Smooth muscle cell (in vitro differentiated cells): ENCODE measurements around the gene EXOC6. TPM values are rescaled to one million over a fixed set of nuclear protein-coding genes. Genes with fewer than 3 reads are reported as not detected.
"Not testable (repeated sequence)": the region's sequence is repeated elsewhere in the genome, so short reads cannot be mapped to it uniquely, and the experiment has no call there.

Source experiments
- DNase-seq: peaks from one replicate; lab custom pipeline; 2025; ENCODE audit not compliant: unreplicated experiment; lab: John Stamatoyannopoulos, UW
- H2AFZ ChIP-seq: fragments of 200-600 bp; sonication (generic); 2 replicates; pipeline ENCODE4 v1.6.0; 2016; ENCODE audit warnings: antibody characterized with exemption, low read depth, mild to moderate bottlenecking
- H3F3A ChIP-seq: fragments of 200-600 bp; sonication (generic); 2 replicates; pipeline ENCODE4 v1.6.0; 2017; ENCODE audit warnings: antibody characterized with exemption, low read depth
- H3K27ac ChIP-seq: fragments of 200-600 bp; sonication (generic); 2 replicates; pipeline ENCODE4 v1.5.1; 2016; ENCODE audit warnings: low read depth, mild to moderate bottlenecking
- H3K27me3 ChIP-seq: fragments of 200-600 bp; sonication (generic); 2 replicates; pipeline ENCODE4 v1.6.1; 2016; ENCODE audit warnings: low read depth, mild to moderate bottlenecking
- H3K36me3 ChIP-seq: fragments of 200-600 bp; sonication (generic); 2 replicates; pipeline ENCODE4 v1.5.1; 2016; ENCODE audit warnings: low read depth
- H3K4me1 ChIP-seq: fragments of 200-600 bp; sonication (generic); 2 replicates; pipeline ENCODE4 v1.5.1; 2016; ENCODE audit warnings: low read depth
- H3K4me2 ChIP-seq: fragments of 200-600 bp; sonication (generic); 2 replicates; pipeline ENCODE4 v1.6.0; 2016; ENCODE audit warnings: mild to moderate bottlenecking
- H3K4me3 ChIP-seq: fragments of 200-600 bp; sonication (generic); 2 replicates; pipeline ENCODE4 v1.5.1; 2016; ENCODE audit warnings: mild to moderate bottlenecking
- H3K79me2 ChIP-seq: fragments of 200-600 bp; sonication (generic); 2 replicates; pipeline ENCODE4 v1.6.0; 2016; ENCODE audit warnings: low read depth, mild to moderate bottlenecking
- H3K9ac ChIP-seq: fragments of 200-600 bp; sonication (generic); 2 replicates; pipeline ENCODE4 v1.6.0; 2016; ENCODE audit warnings: low read depth
- H3K9me3 ChIP-seq: fragments of 200-600 bp; sonication (generic); replicated peaks from 2 replicates; pipeline ENCODE4 v1.5.1; 2016; ENCODE audit warnings: low read depth
- H4K20me1 ChIP-seq: fragments of 200-600 bp; sonication (generic); 2 replicates; pipeline ENCODE4 v1.6.0; 2016; ENCODE audit warnings: low read depth
- CTCF ChIP-seq: fragments of 200-600 bp; sonication (generic); IDR thresholded peaks from 2 replicates; pipeline ENCODE4 v1.5.1; 2017; ENCODE audit warnings: borderline replicate concordance, mild to moderate bottlenecking, antibody characterized with exemption; ENCODE audit not compliant: insufficient read depth, poor library complexity, severe bottlenecking
- WGBS: methylation state at CpG from one replicate; pipeline ENCODE4 v1.1.7; 2016; ENCODE audit warnings: low lambda C conversion rate; 5-methylcytosine and 5-hydroxymethylcytosine counted together
- polyA plus RNA-seq: library from polyadenylated mRNA; unstranded; fragments of >200 nt; fragmentation: Nextera tagmentation; extraction: Ambion mirVana; gene quantifications from 2 replicates; pipeline ENCODE4 v1.2.1, GENCODE V29; 2016
- total RNA-seq: library from RNA; depleted of rRNA; stranded (reverse); fragments of >200 nt; gene quantifications from 2 replicates; pipeline ENCODE4 v1.2.3, GENCODE V29; 2014

Gene EXOC6
- total and polyA plus RNA-seq, 2 experiments from 2014 or later, result 1.7 to 5.2 TPM

- WGBS, result 89% methylated on average over 2 of the region's 2 CpGs
Observed at GRCh38 chr10:92972886-92973285, 124.6 kb downstream of the EXOC6 start.

GRCh38 chr10:92976278-92976677 is 128.0 kb downstream of the EXOC6 start:
- H4K20me1 ChIP-seq, H3K4me1 ChIP-seq, H3K36me3 ChIP-seq, H2AFZ ChIP-seq, H3K9ac ChIP-seq, H3K9me3 ChIP-seq, H3K4me3 ChIP-seq, H3K79me2 ChIP-seq, DNase-seq, H3F3A ChIP-seq, H3K27ac ChIP-seq, H3K4me2 ChIP-seq, H3K27me3 ChIP-seq: not testable (repeated sequence)
- WGBS, result 100% methylated on average over 3 of the region's 5 CpGs

More at GRCh38 chr10:92972886-92973285, 124.6 kb downstream of the EXOC6 start:
- no peak overlapping the region for H2AFZ ChIP-seq
- H3K36me3 ChIP-seq, result no peaks in the 10 kb centered on the region
- H3K4me3 ChIP-seq, result no peak overlapping the region
- no peak for DNase-seq
- H3K9ac ChIP-seq, result no peak overlapping the region
- no peaks in the 10 kb centered on the region for H3F3A ChIP-seq
- H3K27me3 ChIP-seq, result no peaks in the 10 kb centered on the region
- no peaks in the 10 kb centered on the region for H3K9me3 ChIP-seq
- no peak overlapping the region for H3K27ac ChIP-seq
- no peak for TF ChIP-seq CTCF
- H3K4me2 ChIP-seq, result no peak overlapping the region
- H4K20me1 ChIP-seq, result no peaks in the 10 kb centered on the region
- no peaks in the 10 kb centered on the region for H3K79me2 ChIP-seq
- H3K4me1 ChIP-seq, result no peaks in the 10 kb centered on the region

- Histone ChIP-seq H3K4me2 (no peak overlapping the region), H2AFZ (no peak overlapping the region), H4K20me1 (no peaks in the 10 kb centered on the region), H3F3A (no peaks in the 10 kb centered on the region), H3K27ac (no peak overlapping the region), H3K36me3 (no peaks in the 10 kb centered on the region), H3K4me1 (peaks cover 8% of the 10 kb centered on the region), H3K9ac (no peak overlapping the region), H3K4me3 (no peak overlapping the region), H3K27me3 (peaks cover 3% of the 10 kb centered on the region), H3K9me3 (no peaks in the 10 kb centered on the region), H3K79me2 (no peaks in the 10 kb centered on the region)
- DNase-seq, result no peak
- 95% methylated on average over 1 of the region's 1 CpG for WGBS
- no peak for TF ChIP-seq CTCF
Observed at GRCh38 chr10:92989250-92989649, 140.9 kb downstream of the EXOC6 start.

- no peak for DNase-seq
Observed at GRCh38 chr10:92990615-92991014, 142.3 kb downstream of the EXOC6 start.

More at GRCh38 chr10:92990615-92991014, 142.3 kb downstream of the EXOC6 start:
- no peak overlapping the region for H3K27ac ChIP-seq
- no peaks in the 10 kb centered on the region for H3K9me3 ChIP-seq
- H3K4me3 ChIP-seq, result no peak overlapping the region
- H3K27me3 ChIP-seq, result peaks cover 3% of the 10 kb centered on the region
- no peak overlapping the region for H3K9ac ChIP-seq
- H2AFZ ChIP-seq, result no peak overlapping the region
- 24% methylated on average over 1 of the region's 1 CpG for WGBS
- H4K20me1 ChIP-seq, result no peaks in the 10 kb centered on the region
- no peaks in the 10 kb centered on the region for H3K36me3 ChIP-seq
- no peak overlapping the region for H3K4me2 ChIP-seq
- H3K4me1 ChIP-seq, result peaks cover 11% of the 10 kb centered on the region
- no peaks in the 10 kb centered on the region for H3K79me2 ChIP-seq
- TF ChIP-seq CTCF, result no peak
- no peaks in the 10 kb centered on the region for H3F3A ChIP-seq
